ENCODE measurements around the gene ERO1B. TPM values are rescaled to one million over a fixed set of nuclear protein-coding genes. Genes with fewer than 3 reads are reported as not detected.
"Not testable (repeated sequence)": the region's sequence is repeated elsewhere in the genome, so short reads cannot be mapped to it uniquely, and the experiment has no call there.

ERO1B gene
- polyA plus RNA-seq (ENCODE audit: insufficient read length in 10 of 10) = 1 to 10 TPM; 2.0 to 4.5 (median 3.4) TPM
- long read RNA-seq, donor 1 = 0 reads
- long read RNA-seq, donor 2 = 0 reads
- long read RNA-seq, donor 3 = 0 reads
- long read RNA-seq, donor 4 = 0 reads
- long read RNA-seq, donor 5 = 0 reads
- long read RNA-seq, donor 6 = 0 reads
- long read RNA-seq, donor 7 = 0 reads
- long read RNA-seq, donor 8 = 0 reads
- long read RNA-seq, donor 9 = 0 reads

GRCh38 chr1:236281654-236282424, at the start of gene ERO1B:
Gene ERO1B (minus strand): TSS chr1:236281958. CDS start chr1:236281783, 175 bp downstream.
- peak; percentile 97 to 99 (median 98) for DNase-seq

- not testable (repeated sequence) for DNase-seq
Observed at GRCh38 chr1:236331412-236331811, 49.7 kb upstream of the ERO1B start.

GRCh38 chr1:236326432-236326831, 44.7 kb upstream of the ERO1B start:
- DNase-seq = no peak

- DNase-seq = no peak
Observed at GRCh38 chr1:236325567-236325966, 43.8 kb upstream of the ERO1B start.

GRCh38 chr1:236323819-236324411, 42.2 kb upstream of the ERO1B start:
- no peak for DNase-seq

- no peak for DNase-seq
Observed at GRCh38 chr1:236322566-236323409, 41.0 kb upstream of the ERO1B start.

GRCh38 chr1:236321101-236321500, 39.3 kb upstream of the ERO1B start:
- no peak for DNase-seq

GRCh38 chr1:236320671-236321070, 38.9 kb upstream of the ERO1B start:
- no peak for DNase-seq

GRCh38 chr1:236320214-236320613, 38.5 kb upstream of the ERO1B start:
- no peak for DNase-seq

GRCh38 chr1:236316437-236316836, 34.7 kb upstream of the ERO1B start:
- no peak for DNase-seq

GRCh38 chr1:236315518-236315917, 33.8 kb upstream of the ERO1B start:
- DNase-seq = no peak

GRCh38 chr1:236315092-236315491, 33.3 kb upstream of the ERO1B start:
- no peak for DNase-seq

GRCh38 chr1:236314050-236314449, 32.3 kb upstream of the ERO1B start:
- not testable (repeated sequence) for DNase-seq

- DNase-seq = no peak
Observed at GRCh38 chr1:236313427-236313826, 31.7 kb upstream of the ERO1B start.

- no peak for DNase-seq
Observed at GRCh38 chr1:236311040-236311439, 29.3 kb upstream of the ERO1B start.

GRCh38 chr1:236308827-236309226, 27.1 kb upstream of the ERO1B start:
- DNase-seq = no peak

- no peak for DNase-seq
Observed at GRCh38 chr1:236307435-236307834, 25.7 kb upstream of the ERO1B start.

GRCh38 chr1:236304682-236305081, 22.9 kb upstream of the ERO1B start:
- no peak for DNase-seq

GRCh38 chr1:236303675-236304074, 21.9 kb upstream of the ERO1B start:
- no peak for DNase-seq

GRCh38 chr1:236302941-236303340, 21.2 kb upstream of the ERO1B start:
- DNase-seq = no peak

- no peak for DNase-seq
Observed at GRCh38 chr1:236301958-236302335, 20.2 kb upstream of the ERO1B start.
